GM12892 (cell line): ENCODE results near the gene FEZ2.

ENCODE experiments used
- DNase-seq: peaks from one replicate; pipeline ENCODE4 v3.0.0; 2011; ENCODE audit not compliant: insufficient read length
- FAIRE-seq: peaks from 2 replicates; lab custom pipeline; 2011; peaks lifted over from hg19 to GRCh38; lab: Jason Lieb, UNC
- POLR2A ChIP-seq: IDR thresholded peaks from 2 replicates; pipeline ENCODE4 v1.6.1; 2011; ENCODE audit warnings: low read depth, low read length, control low read depth
- POLR2AphosphoS5 ChIP-seq: IDR thresholded peaks from 2 replicates; pipeline ENCODE4 v1.6.1; 2011; ENCODE audit warnings: low read depth, low read length, control low read depth
- TAF1 ChIP-seq: IDR thresholded peaks from 2 replicates; pipeline ENCODE4 v1.6.1; 2011; ENCODE audit warnings: low read depth, mild to moderate bottlenecking, control low read depth, low read length, borderline replicate concordance

The FEZ2 gene

DNA sequence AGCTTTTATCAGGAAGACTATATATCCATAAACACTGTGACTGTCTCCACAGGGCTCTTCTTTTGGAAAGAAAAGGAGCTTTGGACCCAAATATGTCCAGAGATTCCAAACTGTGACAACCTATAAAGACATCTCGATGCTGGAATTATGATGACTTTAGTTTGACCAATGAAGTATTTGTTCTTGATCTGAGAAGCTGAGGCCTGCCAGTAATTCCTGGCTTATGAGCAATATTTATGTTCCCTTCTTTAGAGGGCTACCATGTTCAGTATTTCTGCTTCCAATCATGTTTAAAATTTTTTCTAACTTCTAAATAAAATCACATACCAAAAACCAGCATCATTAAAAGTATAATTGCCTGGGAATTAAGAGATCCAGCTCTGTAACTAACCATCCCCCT, 41.1 kb downstream of the FEZ2 start:
- TF ChIP-seq POLR2A (no peak), POLR2AphosphoS5 (no peak), TAF1 (no peak)
- no peak for DNase-seq
- FAIRE-seq: no peak

DNA sequence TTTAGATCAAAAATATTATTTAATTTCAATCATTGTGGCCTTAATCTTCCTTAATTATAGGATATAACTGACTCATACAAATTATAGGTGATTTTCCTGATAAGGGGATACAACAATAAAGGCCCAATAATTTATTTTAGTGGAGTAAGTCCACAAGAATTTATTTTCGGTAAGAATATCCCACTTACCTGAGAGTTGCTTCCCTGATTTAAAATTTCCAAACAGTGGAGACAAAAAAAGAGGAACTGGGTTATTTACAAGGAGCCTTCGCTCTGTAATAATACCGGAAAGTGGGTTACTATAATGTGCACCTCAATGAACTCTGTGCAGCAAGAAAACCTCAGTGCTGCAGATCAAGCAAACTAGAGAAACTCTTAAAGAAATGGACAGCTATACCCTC, 42.2 kb downstream of the FEZ2 start:
- no peak for DNase-seq
- FAIRE-seq: no peak
- no peak for TF ChIP-seq TAF1
- TF ChIP-seq POLR2A: no peak
- TF ChIP-seq POLR2AphosphoS5: no peak

DNA sequence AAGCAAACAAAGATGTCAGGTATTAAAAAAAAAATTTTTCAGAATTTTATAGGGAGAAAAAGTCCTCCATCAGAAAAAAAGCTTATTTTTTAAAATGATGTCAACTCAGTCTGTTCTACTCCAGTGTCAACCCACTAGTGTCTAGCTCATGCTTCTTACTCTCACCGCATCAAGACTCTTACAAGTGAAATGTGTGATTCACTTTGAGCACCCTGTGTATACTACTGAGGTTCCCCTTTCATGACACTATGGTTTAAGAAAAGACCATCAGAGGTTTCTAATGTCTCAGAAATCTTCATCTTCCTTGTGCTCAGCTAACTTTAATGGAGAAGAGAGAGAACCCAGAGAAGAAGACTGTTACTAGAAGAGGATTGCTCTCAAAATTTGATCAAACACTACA, 43.4 kb downstream of the FEZ2 start:
- TF ChIP-seq POLR2AphosphoS5 (no peak), TAF1 (no peak), POLR2A (no peak)
- no peak for DNase-seq
- no peak for FAIRE-seq

DNA sequence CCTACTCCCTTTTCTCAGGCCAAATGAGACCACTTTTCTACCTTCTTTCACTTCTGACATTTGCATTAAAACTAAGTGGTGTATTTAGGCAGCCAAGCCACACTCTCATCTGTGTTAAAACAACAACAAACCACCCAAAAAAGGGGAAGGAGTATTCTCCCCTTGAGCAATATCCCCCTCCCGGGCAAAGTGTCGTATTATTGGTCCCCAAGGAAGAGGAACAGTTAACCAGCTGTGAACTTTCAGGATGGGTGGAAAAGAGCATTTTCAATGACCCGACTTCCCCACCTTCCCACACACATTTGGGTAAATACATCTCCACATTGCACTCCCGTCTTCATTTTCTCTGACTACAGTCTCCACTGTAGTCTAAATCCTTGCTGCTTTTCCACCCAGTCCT, 44.3 kb downstream of the FEZ2 start:
- no peak for TF ChIP-seq TAF1
- TF ChIP-seq POLR2AphosphoS5: no peak
- FAIRE-seq (no peak), DNase-seq (no peak)

DNA sequence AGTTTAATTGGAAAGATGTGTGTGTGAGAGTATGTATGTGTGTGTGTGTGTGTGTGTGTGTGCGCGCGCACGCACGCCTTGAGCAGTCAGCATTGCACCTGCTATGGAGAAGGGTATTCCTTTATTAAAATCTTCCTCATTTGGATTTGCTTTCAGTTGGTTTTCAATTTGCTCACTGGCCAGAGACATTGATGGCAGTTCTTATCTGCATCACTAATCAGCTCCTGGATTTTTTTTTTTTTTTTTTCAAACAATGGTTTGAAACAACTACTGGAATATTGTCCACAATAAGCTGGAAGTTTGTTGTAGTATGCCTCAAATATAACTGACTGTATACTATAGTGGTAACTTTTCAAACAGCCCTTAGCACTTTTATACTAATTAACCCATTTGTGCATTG, 48.0 kb downstream of the FEZ2 start:
- no peak for DNase-seq
- no peak for FAIRE-seq

DNA sequence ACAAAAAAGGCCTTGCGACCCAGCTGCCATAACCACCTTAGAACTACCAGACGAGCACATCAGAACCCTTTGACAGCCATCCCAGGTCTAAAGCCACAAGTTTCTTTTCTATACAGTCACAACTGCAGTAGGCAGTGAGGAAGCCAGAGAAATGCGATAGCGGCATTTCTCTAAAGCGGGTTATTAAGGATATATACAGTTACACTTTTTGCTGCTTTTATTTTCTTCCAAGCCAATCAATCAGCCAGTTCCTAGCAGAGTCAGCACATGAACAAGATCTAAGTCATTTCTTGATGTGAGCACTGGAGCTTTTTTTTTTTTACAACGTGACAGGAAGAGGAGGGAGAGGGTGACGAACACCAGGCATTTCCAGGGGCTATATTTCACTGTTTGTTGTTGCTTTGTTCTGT, 48.8 kb downstream of the FEZ2 start:
- no peak for DNase-seq
- no peak for FAIRE-seq
- no peak for TF ChIP-seq POLR2AphosphoS5
- TF ChIP-seq TAF1: no peak
- TF ChIP-seq POLR2A: no peak

More for the DNA sequence above, 48.0 kb downstream of the FEZ2 start:
- TF ChIP-seq POLR2AphosphoS5: no peak
- no peak for TF ChIP-seq POLR2A
- no peak for TF ChIP-seq TAF1

DNA sequence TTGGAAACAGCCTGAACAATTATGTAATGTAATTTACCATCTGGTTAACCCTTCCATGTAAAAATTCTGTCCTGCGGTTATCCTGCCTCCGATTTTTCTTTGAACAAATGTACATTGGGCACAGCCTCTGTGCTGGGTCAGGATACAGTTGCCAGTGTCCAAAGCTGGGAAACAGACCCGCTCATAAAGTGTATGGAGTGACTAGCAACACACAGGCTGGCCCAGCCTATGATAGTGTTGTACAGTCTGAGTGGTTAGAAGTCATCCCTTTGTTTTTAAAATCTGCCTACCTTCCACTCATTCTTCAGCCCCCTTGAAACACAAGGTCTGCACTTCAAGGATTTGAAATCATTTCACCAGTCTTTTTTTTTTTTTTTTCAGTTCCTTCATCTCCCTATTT, 50.1 kb downstream of the FEZ2 start:
- TF ChIP-seq POLR2A: no peak
- TF ChIP-seq TAF1: no peak
- no peak for TF ChIP-seq POLR2AphosphoS5
- DNase-seq (no peak), FAIRE-seq (no peak)

DNA sequence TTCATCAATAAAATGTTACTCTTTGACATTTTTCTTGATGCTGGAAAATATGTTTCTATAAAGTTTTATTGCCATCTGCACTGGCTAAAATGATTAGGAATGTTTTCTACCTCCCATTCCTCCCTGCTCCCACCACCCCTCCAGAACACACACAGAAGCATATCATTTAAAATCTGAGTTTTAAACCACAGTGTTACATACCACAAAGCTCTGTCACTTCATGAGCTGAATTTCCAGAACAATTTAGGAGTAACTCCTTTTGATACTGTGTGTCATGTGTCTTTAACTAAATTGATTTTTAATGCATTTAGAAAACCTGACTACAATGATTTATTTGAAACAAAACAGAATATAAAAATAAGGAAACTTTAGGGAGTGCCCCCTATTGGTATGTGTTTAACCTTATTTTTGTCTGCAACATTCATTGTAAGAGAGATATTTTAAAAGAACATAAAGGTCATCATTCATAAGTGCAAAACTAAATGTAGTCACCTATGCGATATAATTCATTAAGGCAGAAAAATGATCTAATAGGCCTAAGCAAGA, 52.0 kb downstream of the FEZ2 start:
- no peak for TF ChIP-seq POLR2AphosphoS5
- TF ChIP-seq POLR2A: no peak
- TF ChIP-seq TAF1: no peak
- FAIRE-seq (no peak), DNase-seq (no peak)

DNA sequence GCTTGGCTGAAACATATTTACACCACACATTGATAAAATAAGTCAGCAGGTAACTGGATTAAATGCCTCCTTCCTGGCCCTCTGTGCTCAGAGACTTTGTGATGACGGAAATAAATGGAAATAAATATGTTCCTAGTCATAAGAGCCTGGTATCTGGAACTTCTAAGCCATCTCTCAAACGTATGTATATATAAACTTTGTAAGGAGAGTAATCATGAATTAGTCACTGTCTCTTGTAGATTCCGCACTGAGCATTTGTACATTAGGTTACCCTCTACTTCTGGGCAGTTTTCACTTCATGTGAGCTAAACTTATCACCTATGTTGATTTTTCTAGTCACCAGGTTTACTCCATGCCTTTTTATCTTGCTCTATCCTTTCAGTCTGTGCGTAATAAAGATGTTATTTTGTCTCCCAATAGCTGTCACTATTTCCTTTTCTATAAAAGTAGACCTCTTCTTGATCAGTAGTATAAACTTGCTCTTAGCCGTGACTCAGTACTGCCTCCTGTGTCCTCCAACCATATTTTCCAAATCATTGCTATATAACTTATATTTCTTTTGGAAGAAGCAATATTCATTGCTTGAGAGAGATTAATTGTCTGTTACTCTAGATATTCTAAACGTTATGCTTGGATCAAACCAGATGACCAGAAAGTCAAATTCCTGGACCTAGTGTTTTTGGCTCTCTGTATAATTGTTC, 53.2 kb downstream of the FEZ2 start:
- TF ChIP-seq TAF1 (no peak), POLR2AphosphoS5 (no peak), POLR2A (no peak)
- no peak for DNase-seq
- FAIRE-seq: no peak

DNA sequence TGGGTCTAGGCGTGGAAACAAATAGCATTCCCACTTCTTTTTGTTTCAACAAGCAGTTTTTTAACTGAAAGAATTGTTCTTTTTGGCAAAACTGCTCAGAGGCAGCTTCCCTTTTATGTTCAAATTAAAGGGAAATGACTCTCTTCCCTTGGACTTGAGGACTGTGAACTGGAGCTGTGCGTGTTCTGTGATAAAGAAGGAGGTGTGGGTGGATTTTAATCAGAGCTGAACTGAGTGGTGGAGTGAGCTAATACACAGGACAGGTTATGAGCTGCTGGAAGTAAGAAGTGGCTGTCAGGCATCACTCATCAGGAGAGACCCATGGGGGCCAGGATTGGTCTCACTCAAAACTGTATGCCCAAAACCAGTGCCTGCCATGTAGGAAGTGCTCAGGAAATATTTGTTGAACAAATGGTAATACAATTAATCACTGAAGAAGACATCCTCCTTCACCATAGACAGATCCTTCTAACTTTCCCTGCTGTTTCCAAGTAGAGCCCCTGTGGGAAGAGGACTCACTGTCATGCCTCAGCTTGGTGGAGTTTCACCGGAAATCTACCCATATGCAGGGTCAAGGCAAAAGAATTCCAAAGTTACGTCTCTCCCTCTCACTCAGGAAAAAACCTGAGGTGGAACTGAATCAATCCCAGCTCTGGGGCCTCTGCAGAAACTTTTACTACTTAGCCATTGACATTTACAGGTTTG, 55.9 kb downstream of the FEZ2 start:
- TF ChIP-seq POLR2AphosphoS5 (no peak), TAF1 (no peak), POLR2A (no peak)
- no peak for FAIRE-seq
- no peak for DNase-seq

DNA sequence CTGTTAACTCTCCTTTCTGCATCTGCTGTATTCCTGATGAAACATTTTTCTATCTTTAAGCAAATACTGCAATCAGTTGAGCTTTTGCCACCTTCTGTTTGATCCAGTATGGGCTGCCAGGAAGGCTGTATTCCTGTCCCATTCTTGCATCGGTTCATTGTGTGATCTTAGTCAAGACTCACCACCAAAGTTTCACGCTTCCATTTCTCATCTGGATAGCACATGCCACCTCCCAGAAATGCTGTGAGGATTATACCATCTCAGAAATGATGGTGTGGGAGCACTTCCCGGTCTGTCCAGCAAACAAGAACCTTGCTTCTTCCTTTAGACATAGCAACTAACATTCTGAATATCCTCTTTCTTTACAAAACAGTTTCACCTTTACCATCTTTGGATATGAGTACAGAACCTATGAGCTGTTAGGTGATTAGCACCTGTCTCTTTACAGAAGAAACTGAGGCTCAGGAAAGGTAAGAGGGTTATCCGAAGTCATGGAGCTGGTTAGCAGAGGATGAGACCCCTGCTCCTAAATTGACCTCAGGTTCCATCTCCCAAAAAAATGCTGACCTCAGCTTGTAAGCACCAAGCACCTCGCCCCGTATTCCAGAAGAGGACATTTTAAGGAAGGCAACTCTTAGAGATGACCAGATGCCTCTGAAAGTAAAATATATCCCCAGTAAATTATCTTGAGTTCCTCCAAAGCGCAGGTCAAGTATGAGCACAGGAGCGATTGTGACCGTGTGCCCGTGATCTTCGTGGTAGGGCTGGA, 56.8 kb downstream of the FEZ2 start:
- FAIRE-seq: no peak
- TF ChIP-seq POLR2AphosphoS5: no peak
- no peak for TF ChIP-seq TAF1
- no peak for TF ChIP-seq POLR2A
- no peak for DNase-seq

DNA sequence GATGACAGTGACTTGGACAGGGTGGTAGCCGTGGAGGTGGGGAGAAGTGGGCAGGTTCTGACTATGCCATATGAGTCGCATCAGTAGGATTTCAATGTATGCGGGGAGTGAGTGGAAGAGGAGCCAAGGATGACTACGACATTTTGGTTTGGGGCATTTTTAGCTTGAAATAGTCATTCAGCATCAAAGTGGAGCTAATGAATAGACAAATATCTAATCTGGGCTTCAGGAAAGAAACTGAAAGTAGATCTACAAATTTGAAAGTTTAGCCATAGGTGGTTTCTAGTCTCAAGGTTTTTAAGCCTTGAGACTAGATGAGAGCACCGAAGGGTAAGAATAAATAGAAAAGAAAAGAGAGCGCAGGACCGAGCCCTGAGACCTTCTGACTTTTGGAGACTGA, 58.3 kb downstream of the FEZ2 start:
- no peak for DNase-seq
- TF ChIP-seq POLR2AphosphoS5 (no peak), POLR2A (no peak), TAF1 (no peak)
- no peak for FAIRE-seq
